ENCODE results near the gene PACS1. TPM values are rescaled to one million over a fixed set of nuclear protein-coding genes. Genes with fewer than 3 reads are reported as not detected.
A peak's percentile ranks its signal among the peaks of the same experiment; 100 is the strongest.
"Not testable (repeated sequence)": the region's sequence is repeated elsewhere in the genome, so short reads cannot be mapped to it uniquely, and the experiment has no call there.

Gene PACS1
- total RNA-seq, 1 donor from 2014 or later: 28.2 TPM

DNA sequence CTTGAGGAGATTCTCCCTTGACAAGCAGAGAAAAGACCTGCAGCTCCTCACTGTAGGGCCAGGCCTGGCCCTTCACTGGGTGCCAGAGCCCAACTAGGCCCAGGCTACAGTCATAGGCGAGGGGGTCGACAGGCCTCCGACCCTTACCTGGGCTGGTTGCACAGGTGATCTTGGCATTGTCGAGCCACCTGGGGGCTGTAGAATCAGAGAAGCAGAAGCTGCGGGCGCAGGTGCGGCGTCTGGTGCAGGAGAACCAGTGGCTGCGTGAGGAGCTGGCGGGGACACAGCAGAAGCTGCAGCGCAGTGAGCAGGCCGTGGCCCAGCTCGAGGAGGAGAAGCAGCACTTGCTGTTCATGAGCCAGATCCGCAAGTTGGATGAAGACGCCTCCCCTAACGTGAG, 191.5 kb downstream of the PACS1 start:
- no peak for DNase-seq

DNA sequence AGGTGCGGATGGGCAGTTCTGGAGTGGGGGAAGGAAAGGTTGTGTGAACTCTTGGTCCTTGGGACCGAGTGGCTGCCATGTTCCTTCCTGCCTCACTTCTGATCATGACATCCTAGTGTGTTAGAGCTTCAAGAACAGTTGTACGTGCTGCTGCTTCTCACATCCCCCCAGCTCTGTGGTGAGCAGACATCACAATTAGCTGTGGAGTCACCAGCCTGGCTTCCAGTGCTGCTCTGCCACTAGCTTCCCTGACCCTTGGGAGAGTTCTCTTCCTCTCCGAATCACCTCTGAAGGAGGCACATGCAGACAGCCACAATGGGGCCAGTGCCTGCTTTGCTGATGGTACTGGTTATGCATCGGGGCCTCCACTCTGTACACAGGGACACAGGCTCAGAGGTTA, 192.1 kb downstream of the PACS1 start:
- DNase-seq: no peak

DNA sequence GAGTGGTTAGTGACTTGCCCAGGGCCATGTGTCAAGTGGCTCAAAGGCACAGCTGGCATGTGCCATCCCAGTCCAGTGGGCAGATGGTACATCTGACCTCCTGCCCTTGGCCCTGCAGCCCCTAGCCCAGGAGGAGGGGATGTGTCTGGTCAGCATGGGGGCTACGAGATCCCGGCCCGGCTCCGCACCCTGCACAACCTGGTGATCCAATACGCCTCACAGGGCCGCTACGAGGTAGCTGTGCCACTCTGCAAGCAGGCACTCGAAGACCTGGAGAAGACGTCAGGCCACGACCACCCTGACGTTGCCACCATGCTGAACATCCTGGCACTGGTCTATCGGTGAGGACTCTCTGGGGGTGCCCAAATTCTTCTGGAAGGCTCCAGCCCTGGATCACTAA, 192.6 kb downstream of the PACS1 start:
- DNase-seq: no peak

DNA sequence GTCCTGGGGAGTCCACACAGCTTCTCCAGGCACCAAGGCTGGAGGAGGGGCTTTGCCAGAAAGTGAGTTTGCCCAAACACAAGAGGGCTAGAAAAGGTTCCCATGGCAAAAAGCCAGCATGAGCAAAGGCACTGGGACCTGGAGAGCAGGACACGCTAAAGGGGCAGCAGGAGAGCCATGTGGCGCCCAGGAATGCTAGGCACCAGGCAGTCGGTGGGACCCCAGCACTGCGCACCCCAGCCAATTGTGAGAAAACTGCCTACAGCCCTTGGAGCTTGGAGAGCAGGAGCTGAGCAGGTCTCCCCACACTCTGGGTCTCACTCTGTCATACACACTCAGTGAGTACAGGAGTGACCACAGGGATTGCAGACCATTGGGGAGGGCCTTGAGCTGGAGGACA, 193.2 kb downstream of the PACS1 start:
- DNase-seq: no peak

DNA sequence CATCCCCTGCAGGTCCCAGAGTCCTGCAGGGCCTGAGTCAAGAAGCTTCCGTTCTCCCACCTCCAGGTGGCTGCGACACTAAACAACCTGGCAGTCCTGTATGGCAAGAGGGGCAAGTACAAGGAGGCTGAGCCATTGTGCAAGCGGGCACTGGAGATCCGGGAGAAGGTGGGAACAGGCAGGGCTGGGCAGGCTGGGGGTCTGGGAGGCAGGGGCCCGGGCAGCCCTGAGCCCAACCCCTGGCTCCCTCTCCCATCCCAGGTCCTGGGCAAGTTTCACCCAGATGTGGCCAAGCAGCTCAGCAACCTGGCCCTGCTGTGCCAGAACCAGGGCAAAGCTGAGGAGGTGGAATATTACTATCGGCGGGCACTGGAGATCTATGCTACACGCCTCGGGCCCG, 193.7 kb downstream of the PACS1 start:
- no peak for DNase-seq

DNA sequence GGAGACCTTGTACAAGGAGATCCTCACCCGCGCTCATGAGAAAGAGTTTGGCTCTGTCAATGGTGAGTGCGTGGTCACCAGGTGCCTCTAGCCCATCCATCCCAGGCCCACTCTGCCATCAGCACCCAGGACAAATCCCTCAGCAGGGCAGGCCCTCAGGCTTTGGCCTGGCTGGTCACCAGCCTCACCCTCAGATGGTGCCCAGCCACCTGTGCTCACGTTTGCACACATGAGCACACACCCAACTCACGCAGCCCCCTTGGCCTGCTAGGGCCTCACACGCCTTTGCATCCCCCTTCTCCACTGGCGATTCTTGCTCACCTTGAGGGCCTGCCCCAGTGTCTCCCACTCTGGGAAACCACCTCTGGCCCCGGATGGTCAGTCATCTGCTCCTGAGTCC, 194.3 kb downstream of the PACS1 start:
- DNase-seq: no peak

DNA sequence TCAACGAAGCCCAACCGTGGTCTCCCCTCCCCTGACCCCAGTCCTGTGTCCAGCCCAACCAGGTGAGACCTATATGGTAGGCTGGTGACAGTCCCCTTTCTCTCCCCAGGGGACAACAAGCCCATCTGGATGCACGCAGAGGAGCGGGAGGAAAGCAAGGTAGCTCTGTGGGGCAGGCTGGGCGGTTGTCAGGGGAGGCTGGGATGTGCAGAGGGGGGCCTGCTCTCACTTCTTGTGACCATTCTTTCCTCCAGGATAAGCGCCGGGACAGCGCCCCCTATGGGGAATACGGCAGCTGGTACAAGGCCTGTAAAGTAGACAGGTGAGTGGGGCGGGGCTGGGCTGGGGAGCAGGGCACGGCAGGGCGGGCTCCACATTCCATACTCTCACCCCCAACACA, 194.8 kb downstream of the PACS1 start:
- peak; percentile 35 for DNase-seq

DNA sequence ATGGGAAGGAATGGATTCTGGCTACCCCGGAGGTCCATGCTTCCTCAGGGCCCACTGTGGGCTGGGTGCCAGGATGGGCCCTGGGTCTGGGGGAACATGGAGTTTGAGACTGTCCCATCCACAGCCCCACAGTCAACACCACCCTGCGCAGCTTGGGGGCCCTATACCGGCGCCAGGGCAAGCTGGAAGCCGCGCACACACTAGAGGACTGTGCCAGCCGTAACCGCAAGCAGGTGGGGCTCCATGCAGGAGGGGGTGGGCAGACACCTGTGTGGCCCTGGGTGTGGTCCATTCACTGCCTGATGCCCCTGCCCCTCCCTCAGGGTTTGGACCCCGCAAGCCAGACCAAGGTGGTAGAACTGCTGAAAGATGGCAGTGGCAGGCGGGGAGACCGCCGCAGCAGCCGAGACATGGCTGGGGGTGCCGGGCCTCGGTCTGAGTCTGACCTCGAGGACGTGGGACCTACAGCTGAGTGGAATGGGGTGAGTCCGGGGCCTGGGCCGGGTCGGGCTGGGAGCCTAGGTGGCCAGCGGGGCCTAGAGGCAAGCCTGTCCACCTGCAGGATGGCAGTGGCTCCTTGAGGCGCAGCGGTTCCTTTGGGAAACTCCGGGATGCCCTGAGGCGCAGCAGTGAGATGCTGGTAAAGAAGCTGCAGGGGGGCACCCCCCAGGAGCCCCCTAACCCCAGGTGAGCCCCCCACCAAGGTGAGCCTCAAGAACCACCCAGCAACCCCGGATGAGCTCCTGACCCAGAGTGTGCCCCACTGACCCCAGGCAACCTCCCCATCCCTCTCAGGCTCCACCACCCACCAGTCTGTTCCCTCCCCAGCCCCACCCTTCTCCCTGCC, 195.7 kb downstream of the PACS1 start:
- DNase-seq: no peak

DNA sequence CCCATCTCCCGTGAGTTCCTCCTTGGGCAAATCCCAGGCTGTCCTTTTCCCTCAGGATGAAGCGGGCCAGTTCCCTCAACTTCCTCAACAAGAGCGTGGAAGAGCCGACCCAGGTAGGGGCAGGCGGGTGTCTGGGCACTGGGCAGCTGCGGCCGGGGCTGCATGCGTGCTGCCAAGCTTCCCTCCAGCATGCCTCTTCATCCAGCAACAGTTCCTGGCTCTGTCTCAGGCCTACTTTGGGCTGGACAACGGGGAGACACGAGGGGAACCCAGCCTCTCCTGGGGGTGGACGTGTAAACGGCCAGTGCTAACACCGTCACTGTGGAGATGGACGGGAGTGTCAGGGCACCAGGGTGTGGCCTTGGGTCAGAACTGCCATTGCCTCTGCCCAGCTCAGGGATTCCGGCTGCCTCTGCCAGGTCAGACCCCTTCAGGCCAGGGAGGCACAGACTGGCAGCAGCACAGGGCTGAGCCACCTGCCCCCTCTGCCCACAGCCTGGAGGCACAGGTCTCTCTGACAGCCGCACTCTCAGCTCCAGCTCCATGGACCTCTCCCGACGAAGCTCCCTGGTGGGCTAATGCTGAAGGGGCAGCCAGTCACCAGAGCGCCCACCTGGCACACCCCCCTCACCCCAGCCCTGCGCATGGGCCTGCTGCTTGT, 196.4 kb downstream of the PACS1 start:
- no peak for DNase-seq

DNA sequence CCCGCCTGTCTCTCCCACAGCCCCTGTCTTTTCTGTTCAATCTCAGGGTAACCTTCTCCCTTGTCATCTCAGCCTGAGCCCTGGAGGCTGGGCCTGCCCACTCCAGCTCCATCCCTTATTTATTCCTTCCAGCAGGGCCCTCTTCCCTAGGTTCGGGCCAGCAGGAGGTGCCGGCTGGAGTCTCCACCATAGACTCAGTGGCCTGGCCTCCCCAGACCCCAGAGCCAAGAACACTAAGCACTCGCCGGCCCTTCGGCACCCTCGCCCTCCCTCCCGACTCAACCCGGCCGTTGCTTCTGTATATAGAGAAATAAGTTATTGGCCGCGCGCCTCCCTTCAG, 196.9 kb downstream of the PACS1 start:
- DNase-seq: no peak

DNA sequence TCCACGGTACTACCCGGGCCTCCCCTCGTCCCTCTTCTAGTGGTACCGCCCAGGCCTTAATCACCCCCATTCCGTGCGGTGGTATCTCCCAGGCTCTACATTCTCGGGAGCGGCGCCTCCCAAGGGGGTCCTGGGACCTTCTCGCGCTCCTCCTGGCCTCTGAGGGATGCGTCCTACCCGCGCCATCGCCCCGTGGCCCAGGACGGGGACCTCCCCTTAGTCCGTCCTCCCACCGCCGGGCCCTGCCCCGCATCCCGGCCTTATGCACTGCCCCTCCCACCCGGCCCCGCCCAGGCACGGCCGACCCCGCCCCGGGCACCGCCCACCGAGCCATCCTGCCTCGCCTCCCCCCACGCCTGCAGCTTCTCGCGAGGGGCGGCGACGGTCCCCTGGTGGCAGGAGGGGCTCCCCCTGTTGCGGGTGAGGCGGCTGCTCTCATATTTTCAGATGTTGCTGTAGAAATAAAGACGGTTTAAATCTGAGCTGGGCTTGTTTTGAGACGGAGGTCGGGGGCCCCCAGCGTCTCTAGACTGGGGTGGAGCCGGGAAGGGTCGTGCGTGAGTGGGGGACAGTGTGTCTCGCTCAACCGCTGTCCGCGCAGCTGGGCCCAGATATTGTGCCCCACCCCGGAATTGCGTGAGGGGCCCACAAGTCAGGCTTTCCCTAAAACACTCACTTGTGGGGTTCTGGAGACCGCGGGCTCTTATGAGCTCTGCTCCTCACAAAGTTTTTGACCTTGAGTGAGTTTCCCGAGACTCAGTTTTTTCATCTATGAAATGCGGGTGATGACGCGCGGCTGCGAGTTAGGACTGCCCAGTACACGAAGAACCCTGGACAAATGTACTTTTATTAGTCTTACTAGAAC, 197.5 kb downstream of the PACS1 start:
- peak; percentile 93 for DNase-seq

DNA sequence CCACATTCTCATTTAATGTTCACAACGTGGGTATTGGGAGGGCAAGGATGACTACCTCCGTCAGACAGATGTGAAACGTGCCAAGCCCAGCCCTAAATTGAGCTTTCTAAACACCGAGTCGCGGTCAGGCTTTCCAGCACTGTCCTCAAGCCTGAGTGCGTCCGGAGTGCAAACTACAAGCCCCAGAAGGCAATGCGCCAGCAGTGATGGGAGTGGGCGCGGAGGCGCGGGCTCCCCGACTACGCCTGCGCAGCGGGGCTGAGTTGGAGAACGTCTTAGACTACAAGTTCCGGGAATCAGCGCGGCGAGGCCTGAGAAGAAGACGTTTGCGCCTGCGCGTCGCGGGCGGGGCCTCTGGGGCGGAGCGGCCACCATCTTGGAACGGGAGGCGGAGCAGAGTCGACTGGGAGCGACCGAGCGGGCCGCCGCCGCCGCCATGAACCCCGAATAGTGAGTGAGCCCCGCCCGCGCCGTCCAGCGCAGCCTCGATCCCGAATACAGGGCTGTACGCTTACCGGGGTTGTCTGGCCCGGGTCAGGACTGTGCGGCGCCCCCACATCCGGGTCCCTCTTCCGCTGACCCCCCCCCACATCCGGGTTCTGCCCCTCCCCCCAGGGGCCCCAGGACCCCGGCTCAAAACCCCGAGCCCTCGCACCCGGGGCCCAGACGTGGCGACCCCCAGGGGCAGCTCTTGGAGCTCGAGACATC, 198.3 kb downstream of the PACS1 start, which contains the start of gene RAB1B:
TSS of gene RAB1B (plus strand) at position 396 of the 708 bp plus-strand sequence. CDS start at position 437, 41 bp downstream.
- DNase-seq: peak; percentile 100

DNA sequence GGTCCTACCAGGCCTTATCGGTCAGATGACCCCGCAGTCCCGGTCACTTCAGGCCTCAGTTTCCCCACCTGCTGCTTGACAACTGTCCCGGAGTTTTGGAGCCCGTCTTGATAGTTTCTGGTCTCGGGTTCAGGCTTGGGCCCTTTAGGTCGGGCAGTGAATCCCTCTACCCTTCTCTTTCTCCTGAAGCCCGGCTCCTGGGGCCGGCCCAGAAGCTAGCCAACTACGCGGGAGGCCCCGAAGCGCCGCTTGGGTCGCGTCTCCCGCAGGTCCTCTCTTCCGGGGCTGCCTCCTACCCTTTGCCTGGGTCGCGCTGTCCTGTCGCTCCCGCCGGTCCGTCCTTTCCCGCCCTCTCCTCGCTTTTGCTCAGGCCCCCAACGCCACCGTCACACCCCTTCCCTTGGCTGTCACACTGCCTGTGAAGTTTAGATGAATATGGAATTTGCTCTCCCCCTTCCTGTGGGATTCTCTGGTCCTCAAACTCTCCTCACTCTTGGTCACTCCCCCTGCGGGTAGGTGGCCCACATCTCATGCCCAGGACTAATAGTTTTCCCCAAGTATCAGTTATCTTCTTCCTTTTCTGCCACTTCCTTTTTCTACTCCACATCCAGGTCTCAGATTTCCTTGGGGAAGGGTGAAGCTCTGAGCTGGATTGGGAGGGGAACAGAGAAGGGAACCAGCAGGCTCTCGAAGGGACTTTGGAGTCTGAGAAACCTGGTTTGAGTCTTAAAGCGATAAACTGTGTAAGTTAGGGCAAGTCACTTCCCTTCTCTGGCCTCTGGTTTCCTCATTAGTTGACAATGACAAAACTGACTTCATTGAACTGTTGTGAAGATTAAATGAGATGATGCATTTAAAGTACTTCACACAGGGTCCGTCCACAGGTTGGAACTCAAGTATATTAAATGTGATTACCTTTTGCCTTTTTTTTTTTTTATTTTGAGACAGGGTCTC, 199.2 kb downstream of the PACS1 start:
- peak; percentile 43 for DNase-seq

DNA sequence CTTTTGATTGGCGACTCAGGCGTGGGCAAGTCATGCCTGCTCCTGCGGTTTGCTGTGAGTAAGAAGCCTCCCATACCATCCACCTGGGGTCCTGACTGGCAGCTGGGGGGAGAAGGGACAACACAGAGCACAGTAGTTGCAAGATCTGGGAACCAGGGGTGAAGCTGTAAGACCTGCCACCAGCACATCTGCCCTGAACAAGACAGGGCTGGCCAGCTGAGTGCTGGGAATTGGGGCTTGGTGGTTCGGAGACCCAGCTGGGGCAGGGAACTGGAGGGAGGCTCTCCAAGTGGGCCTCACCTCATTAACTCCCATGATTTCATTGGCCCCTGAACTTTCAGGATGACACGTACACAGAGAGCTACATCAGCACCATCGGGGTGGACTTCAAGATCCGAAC, 201.7 kb downstream of the PACS1 start:
- DNase-seq: no peak

DNA sequence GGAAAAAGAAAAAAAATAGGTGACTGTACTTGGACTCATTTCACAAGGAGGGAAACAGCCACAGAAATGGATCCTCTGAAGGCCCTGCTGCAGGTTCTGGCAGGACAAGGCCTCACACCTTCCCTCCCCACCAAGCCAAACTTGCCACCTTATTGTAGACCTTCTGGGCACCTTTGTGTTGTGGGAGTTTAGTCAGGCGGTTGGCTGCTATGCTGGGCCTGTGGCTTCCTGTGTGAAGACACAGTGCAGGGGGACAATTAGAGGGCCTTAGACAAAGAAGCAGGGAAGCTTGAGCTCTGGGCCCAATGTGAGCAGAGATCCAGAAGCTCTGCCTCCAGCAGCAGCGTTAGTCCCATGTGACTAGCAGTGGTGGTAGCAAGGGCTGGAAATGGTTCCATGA, 202.5 kb downstream of the PACS1 start:
- no peak for DNase-seq

DNA sequence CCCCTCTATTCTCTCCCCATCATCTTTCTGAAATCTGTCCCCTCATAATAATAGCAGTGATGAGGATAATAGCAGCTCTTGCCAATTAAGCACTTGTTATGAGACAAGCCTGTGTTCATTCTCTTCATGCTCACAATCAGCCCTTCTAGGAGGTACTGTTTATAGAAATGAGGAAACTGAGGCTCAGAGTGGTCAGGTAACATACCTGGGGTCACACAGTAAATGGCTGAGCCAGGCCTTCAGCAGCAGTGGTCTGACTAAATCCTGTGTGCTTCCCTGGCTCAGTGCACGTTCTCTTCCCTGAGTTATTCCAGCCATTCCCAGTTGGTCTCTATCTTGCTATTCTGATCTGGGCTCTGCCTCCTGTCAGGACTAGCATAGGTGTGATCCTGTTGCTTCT, 204.1 kb downstream of the PACS1 start:
- no peak for DNase-seq

DNA sequence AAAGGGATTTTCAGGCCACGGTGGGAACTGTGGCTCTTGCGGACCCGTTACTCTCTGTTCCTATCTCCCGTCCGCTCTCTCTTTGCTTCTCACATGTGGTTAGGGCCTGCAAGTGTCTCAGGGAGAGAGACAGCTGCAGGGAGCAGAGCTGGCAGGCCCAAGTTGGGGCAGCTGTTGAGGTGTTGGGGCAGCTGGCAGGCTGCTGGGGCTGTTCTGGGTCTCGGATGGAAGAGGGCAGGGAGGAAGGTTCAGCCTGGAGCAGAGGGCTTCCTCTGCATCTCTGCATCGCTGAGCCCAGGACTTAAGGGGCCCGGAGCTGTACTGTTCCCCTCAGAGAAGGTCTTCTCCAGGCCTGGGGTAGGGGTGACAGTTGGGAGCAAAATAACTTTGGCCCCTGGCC, 205.3 kb downstream of the PACS1 start:
- DNase-seq: no peak

DNA sequence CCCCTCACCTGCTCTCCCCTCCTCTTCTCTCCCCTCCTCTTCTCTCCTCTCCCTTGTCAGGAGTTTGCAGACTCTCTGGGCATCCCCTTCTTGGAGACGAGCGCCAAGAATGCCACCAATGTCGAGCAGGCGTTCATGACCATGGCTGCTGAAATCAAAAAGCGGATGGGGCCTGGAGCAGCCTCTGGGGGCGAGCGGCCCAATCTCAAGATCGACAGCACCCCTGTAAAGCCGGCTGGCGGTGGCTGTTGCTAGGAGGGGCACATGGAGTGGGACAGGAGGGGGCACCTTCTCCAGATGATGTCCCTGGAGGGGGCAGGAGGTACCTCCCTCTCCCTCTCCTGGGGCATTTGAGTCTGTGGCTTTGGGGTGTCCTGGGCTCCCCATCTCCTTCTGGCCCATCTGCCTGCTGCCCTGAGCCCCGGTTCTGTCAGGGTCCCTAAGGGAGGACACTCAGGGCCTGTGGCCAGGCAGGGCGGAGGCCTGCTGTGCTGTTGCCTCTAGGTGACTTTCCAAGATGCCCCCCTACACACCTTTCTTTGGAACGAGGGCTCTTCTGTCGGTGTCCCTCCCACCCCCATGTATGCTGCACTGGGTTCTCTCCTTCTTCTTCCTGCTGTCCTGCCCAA, 206.0 kb downstream of the PACS1 start:
- no peak for DNase-seq

DNA sequence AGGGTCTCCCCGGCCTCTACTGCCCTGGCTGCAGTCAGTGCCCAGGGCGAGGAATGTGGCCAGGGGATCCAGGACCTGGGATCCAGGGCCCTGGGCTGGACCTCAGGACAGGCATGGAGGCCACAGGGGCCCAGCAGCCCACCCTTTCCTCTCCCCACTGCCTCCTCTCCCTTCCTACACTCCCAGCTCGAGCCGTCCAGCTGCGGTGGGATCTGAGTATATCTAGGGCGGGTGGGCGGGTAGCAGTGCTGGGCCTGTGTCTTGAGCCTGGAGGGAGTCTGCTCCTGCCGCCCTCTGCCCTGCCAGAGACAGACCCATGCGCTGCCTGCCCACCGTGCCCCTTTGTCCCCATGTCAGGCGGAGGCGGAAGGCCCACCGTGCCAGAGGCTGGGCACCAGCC, 206.5 kb downstream of the PACS1 start:
- DNase-seq: not testable (repeated sequence)

DNA sequence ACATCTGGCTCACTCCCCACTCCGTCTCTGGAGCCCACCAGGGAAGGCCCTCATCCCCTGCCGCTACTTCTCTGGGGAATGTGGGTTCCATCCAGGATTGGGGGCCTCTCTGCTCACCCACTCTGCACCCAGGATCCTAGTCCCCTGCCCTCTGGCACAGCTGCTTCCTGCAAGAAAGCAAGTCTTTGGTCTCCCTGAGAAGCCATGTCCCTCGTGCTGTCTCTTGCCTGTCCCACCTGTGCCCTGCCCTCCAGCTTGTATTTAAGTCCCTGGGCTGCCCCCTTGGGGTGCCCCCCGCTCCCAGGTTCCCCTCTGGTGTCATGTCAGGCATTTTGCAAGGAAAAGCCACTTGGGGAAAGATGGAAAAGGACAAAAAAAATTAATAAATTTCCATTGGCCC, 207.0 kb downstream of the PACS1 start:
- DNase-seq: not testable (repeated sequence)

Measured in dermis blood vessel endothelial cell (primary cell).